Activated CD4-positive, alpha-beta T cell treated with anti-CD3 and anti-CD28 coated beads for 1 hour (primary cell): ENCODE data around the gene APIP.

ENCODE experiments used
- DNase-seq: peaks from one replicate; pipeline ENCODE4 v3.0.0-alpha.2; 2020

The APIP gene

GRCh38 chr11:34877375-34877975, 38.7 kb downstream of the APIP start:
- no peak for DNase-seq

- no peak for DNase-seq
Measured at GRCh38 chr11:34874202-34874601, 42.0 kb downstream of the APIP start.

- no peak for DNase-seq
Measured at GRCh38 chr11:34870548-34871196, 45.5 kb downstream of the APIP start.

- DNase-seq, result no peak
Measured at GRCh38 chr11:34869425-34869824, 46.8 kb downstream of the APIP start.

- DNase-seq, result no peak
Measured at GRCh38 chr11:34866375-34866774, 49.8 kb downstream of the APIP start.

GRCh38 chr11:34865261-34865660, 50.9 kb downstream of the APIP start:
- DNase-seq, result no peak

DNA sequence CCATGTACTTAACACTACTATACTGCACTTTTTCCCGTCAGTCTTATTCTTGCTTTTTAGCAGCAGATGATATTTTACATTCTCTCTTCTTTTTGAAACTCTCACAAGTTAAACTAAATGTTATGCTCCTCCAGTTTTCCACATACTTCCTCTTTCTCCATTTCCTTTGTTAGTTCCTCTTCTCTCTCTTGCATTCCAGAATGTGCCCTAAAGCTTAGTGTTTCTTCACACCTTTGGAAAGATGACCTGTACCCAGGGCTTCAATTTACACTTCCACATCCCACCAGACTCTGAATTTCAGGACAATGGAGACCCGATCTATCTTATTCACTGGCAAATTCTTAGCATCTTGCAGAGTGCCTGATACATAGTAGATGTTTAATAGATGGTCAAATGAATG, 51.8 kb downstream of the APIP start:
- DNase-seq, result no peak

DNA sequence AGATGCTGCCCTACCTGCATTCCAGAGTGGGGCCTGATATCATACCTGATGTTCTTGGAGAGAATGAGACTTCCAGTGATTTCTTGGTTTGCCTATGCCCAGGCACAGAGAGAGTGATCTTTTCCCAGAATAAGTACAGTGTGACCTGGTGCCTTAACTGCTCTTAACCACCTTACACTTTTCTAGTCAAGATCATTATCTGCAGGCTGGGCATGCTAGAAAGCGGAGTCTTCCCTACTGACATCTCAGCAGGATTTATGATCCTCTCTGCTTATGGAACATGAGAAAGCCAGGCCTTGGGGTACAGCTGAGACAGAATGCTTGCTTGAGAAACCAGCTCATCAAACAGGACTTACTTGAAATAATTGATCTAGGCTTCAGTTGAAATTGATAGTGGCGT, 53.1 kb downstream of the APIP start:
- DNase-seq, result no peak

DNA sequence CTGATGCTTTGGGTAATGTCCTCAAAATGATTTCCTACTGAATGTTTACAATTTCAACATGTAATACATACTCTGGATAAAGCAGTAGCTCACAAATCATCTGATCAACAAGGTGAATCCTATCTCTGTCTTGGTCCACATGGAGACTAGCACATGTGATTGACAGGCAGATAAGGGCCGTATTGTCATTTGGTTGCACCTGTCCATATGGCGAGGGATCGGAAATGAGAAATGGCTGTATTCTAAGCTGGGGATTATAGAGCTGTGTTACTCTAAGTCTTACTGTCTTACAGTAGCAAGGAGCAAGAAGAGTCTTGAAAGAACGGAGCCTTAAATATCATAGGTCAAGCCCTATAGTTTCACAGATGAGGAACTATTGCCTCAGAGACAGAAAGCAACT, 55.7 kb downstream of the APIP start:
- no peak for DNase-seq

GRCh38 chr11:34860034-34860433, 56.1 kb downstream of the APIP start:
- no peak for DNase-seq

DNA sequence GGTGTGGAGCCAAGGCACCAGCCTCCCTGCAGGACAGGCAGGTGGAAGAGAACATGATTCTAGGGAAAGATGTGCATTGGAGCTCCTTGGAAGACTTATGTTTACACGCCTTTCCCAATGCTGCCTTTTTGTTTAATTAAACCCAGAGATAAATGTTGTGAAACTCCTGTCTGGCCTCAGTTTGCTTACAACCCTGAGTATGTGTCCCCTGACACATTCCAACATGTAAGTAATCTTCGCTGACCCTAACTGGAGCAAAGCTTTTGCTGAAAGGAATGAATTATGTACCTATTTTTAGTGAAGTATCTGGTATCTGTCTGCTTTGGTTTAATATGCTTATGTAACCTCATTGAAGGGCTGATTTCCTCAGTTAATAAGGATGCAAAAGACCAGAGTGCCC, 56.7 kb downstream of the APIP start:
- no peak for DNase-seq

DNA sequence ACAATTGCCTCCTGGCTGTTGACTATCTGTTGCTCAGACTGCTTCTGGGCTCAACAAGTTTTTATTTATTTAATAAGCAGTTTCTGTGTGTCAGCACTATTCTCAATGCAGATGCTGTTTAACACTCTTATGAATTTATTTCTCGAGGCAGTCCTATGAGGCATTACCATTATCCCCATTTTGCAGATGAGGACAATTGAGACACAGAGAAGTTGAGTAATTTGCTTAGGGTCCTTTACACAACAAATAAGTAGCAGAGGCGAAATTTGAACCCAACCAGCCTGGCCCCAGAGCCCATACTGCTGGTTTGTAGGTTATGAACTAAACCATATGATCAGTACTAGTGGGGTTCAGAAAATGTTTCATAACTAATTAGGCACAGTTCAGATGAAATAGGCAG, 58.7 kb downstream of the APIP start:
- no peak for DNase-seq

- DNase-seq, result no peak
Measured at GRCh38 chr11:34856251-34856650, 59.9 kb downstream of the APIP start.

- DNase-seq, result no peak
Measured at GRCh38 chr11:34855754-34856095, 60.5 kb downstream of the APIP start.

GRCh38 chr11:34855021-34855753, 61.0 kb downstream of the APIP start:
- no peak for DNase-seq

DNA sequence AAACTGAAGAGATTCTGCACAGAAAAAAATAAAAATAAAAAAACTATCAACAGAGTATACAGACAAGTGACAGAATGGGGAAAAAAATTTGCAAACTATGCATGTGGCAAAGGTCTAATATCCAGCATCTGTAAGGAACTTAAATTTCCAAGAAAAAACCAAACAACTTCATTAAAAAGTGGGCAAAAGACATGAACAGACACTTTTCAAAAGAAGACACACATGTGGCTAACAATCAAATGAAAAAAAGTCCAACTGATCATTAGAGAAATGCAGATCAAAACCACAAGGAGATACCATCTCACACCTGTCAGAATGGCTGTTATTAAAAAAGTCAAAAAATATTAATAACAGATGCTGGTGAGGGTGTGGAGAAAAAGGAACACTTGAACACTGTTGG, 64.3 kb downstream of the APIP start:
- no peak for DNase-seq

GRCh38 chr11:34850334-34850733, 65.8 kb downstream of the APIP start:
- DNase-seq, result no peak

GRCh38 chr11:34846467-34846866, 69.7 kb downstream of the APIP start:
- no peak for DNase-seq

GRCh38 chr11:34844463-34845112, 71.6 kb downstream of the APIP start:
- no peak for DNase-seq

GRCh38 chr11:34843271-34843670, 72.9 kb downstream of the APIP start:
- no peak for DNase-seq

DNA sequence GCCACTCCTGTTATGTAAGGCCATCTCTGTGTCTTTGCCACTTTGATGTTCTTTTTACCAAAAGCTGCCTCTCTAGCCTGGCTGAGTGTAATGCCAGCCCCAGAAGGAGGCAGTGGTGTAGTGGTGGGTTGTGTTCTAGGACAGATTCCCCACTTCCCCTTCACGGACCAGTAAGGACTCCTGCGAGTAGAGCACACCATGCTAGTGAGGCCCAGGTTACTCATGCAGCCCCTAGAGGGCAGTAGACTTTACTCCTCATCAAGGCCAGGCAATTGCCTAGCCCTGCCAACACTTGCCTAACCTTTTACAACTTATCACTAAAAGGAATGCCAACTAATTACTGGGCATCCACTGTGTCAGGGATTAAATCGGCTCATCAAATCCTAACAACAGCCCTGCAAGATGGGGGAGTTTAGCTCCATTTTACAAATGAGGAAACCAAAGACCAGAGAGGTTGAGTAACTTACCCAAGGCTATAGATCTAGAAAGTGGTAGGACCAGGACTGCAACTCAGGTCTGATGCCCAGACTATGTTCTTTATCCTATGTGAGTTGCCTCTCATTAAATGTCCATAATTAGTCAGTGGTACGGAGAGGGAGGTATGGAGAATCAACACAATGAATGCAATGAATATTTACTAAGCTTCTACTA, 75.3 kb downstream of the APIP start:
- no peak for DNase-seq

GRCh38 chr11:34839969-34840368, 76.2 kb downstream of the APIP start:
- no peak for DNase-seq
